Activated CD8-positive, alpha-beta memory T cell treated with anti-CD3 and anti-CD28 coated beads for 36 hours (primary cell): ENCODE data around the gene GABARAP. TPM values are rescaled to one million over a fixed set of nuclear protein-coding genes. Genes with fewer than 3 reads are reported as not detected.
"Not testable (repeated sequence)": the region's sequence is repeated elsewhere in the genome, so short reads cannot be mapped to it uniquely, and the experiment has no call there.

Source experiments
- CTCF ChIA-PET: fragments of 350-600 bp; sonication (Branson Sonifier 250); formaldehyde crosslinking; loops from one replicate; lab custom pipeline; 2021; ENCODE audit warnings: antibody characterized with exemption; lab: Charles Lee
- POLR2A ChIA-PET: fragments of 350-600 bp; sonication (Branson Sonifier 250); formaldehyde crosslinking; loops from one replicate; lab custom pipeline; 2021; ENCODE audit warnings: antibody characterized with exemption; lab: Charles Lee
- total RNA-seq, 2 experiments: library from RNA; stranded (reverse); gene quantifications; one replicate each; pipeline ENCODE4 v1.2.3, GENCODE V29; 2021

GABARAP gene
- total RNA-seq, 2 experiments from 2014 or later = 131 to 135 TPM

- CTCF ChIA-PET = interaction anchor here (1.6 to 3.1 kb wide), 2 partner anchors 9 to 47 kb away, joined by 4 to 17 read pairs; partner anchors contain the start of gene PHF23
- POLR2A ChIA-PET = no interaction called here
Observed at GRCh38 chr17:7249830-7250229, 7.6 kb upstream of the GABARAP start.

DNA sequence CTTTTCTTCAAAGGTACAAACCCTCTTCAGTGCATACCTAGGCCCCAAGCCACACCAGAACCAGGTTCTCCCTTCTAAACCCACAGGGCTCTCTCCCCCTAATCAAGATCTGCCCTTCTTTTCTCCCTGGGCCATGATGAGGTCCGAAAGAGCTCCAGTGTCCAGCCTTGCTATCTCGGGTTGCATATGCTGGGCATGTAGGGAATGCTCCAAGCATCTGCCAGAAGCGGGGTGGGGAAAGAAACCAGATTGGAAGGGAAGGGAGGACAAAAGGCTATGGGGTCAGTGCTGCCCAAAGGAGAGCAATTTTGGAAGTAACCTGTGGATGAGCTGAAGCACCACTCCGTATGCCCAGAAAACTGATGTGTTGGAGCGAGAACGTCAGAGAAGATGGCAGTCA is 7.0 kb upstream of the GABARAP start:
- ChIA-PET CTCF (interaction anchor here (1.3 to 3.1 kb wide), 3 partner anchors 9 to 47 kb away, joined by 4 to 17 read pairs (median 4); partner anchors contain the start of gene PHF23), POLR2A (interaction anchor here (0.9 kb wide), 1 partner anchor 11 kb away, joined by 3 read pairs; no protein-coding TSS in a partner anchor)

GRCh38 chr17:7248796-7249195 is 6.5 kb upstream of the GABARAP start:
- ChIA-PET CTCF (interaction anchor here (1.3 kb wide), 1 partner anchor 47 kb away, joined by 4 read pairs; no protein-coding TSS in a partner anchor), POLR2A (interaction anchor here (0.9 kb wide), 1 partner anchor 11 kb away, joined by 3 read pairs; no protein-coding TSS in a partner anchor)

- ChIA-PET CTCF (no interaction called here), POLR2A (no interaction called here)
Observed at GRCh38 chr17:7246779-7247178, 4.5 kb upstream of the GABARAP start.

- POLR2A ChIA-PET = not testable (repeated sequence)
- CTCF ChIA-PET = interaction anchor here (1.2 kb wide), 1 partner anchor 11 kb away, joined by 3 read pairs; no protein-coding TSS in a partner anchor
Observed at GRCh38 chr17:7243838-7244237, 1.6 kb upstream of the GABARAP start.

GRCh38 chr17:7243453-7243729 is 1.1 kb upstream of the GABARAP start:
- POLR2A ChIA-PET = no interaction called here
- CTCF ChIA-PET = interaction anchor here (1.2 to 1.3 kb wide), 2 partner anchors 8 to 22 kb away, joined by 3 read pairs; partner anchors contain the start of genes CTDNEP1 and ELP5

DNA sequence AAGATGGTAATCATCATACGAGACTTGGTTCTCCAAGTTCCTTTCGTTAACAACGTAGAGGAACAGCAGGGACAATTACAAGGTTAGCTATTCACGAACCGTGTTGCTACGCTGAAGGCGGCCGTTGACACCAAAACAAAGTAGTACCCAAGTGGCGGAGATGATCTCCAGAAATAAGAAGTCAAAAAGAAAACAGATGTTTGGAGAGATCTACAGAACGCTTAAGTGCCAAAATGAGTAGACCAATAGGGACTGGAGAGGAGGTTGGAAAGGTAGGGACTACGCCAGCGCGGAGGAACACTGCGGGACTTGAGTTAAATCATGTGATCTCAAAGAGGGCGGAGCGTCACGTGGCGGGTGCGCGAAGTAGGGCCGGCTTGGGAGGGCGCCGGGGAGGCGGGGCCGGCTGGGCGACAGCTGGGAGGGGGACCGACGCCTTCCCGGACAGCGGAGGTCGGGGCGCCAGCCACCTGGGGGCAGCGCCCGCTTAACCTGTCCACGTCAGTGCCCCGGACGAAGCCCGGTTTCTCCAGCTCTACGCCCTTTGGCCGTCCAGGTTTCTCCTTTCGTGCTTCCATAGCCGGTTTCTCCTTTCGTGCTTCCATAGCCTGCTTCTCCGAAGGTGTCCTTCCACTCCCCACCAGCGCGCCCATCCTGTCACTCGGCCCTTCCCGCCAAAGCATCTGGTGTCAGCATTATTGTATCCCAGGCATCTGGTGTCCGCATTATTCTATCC is 636 bp upstream of the GABARAP start:
- CTCF ChIA-PET = interaction anchor here (0.9 to 1.3 kb wide), 3 partner anchors 9 to 22 kb away, joined by 3 read pairs; partner anchors contain the start of genes CTDNEP1 and ELP5
- POLR2A ChIA-PET = interaction anchor here (1.1 kb wide), 1 partner anchor 9 kb away, joined by 6 read pairs; the partner anchor contains the start of gene CTDNEP1

DNA sequence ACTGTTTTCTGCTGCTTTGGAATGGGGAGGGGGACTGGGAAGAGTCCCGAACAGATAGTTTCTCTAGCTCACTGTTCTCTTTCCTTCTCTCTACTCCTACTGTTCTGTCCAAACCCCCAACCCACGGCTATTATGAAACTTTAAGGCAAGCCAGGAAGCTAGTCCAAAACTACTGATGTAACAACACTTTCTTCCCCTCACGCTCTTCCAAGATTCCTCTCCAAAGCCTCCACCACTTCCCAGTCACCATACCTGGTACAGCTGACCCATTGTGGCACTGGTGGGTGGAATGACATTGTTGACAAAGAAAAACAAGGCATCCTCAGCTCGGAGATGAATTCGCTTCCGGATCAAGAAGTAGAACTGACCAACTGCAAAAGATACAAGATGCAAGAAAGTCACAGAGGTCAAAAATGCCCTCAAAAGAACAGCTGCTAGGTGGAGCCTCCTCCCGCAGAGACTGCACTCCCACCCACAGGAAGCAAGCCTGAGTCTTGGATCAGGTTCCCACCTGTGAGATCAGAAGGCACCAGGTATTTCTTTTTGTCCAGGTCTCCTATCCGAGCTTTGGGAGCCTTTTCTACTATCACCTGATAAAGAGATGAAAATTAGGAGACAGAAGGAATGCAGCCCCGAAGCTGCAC is 1.0 kb downstream of the GABARAP start:
- ChIA-PET POLR2A (interaction anchor here (0.6 to 1.1 kb wide), 3 partner anchors 20 to 612 kb away, joined by 3 to 7 read pairs (median 6); no protein-coding TSS in a partner anchor), CTCF (interaction anchor here (1.3 to 3.0 kb wide), 3 partner anchors 9 to 55 kb away, joined by 3 to 17 read pairs (median 7); partner anchors contain the start of genes CTDNEP1 and ELP5)

DNA sequence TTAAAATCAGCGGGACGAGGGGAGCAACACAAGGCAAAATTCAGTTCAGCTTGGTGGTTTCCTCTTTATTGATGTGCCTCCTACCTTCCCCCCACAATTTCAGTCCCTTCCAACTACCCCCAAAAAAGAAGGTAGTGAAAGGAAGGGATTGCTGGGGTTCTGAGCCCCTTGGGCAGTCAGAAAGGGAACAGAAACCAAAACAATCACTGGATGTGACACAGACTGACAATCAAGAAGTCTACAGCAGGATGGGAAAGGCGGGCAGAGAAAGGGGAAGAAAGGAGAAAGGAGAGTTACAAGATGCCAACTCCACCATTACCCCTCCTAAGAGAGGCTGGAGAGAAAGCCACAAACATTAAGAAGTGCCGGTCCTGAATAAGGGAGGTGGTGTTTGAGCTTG is 1.9 kb downstream of the GABARAP start:
- CTCF ChIA-PET = interaction anchor here (1.3 to 3.0 kb wide), 3 partner anchors 10 to 56 kb away, joined by 3 to 17 read pairs (median 7); partner anchors contain the start of genes CTDNEP1 and ELP5

GRCh38 chr17:7239091-7240027 is 2.9 kb downstream of the GABARAP start, which contains the start of gene PHF23:
PHF23 (minus strand) TSS chr17:7239457; CDS start chr17:7239279, 178 bp downstream.
- ChIA-PET CTCF (interaction anchor here (1.0 to 3.0 kb wide), 4 partner anchors 11 to 57 kb away, joined by 4 to 17 read pairs (median 6); partner anchors contain the start of genes ACADVL, CTDNEP1, DLG4 and ELP5), POLR2A (interaction anchor here (0.9 to 4.2 kb wide), 5 partner anchors 12 to 341 kb away, joined by 3 to 19 read pairs (median 4); partner anchors contain the start of genes ACADVL, CTDNEP1, DLG4 and ELP5)

More for the DNA sequence above, 1.9 kb downstream of the GABARAP start:
- POLR2A ChIA-PET = interaction anchor here (0.9 kb wide), 1 partner anchor 41 kb away, joined by 4 read pairs; the partner anchor contains the start of gene SLC2A4

- POLR2A ChIA-PET = interaction anchor here (0.6 to 4.2 kb wide), 8 partner anchors 10 to 342 kb away, joined by 3 to 19 read pairs (median 3); partner anchors contain the start of genes ACADVL, ACAP1, CTDNEP1 and DLG4
- CTCF ChIA-PET = interaction anchor here (0.7 to 1.8 kb wide), 2 partner anchors 18 to 25 kb away, joined by 3 to 5 read pairs; no protein-coding TSS in a partner anchor
Observed at GRCh38 chr17:7238420-7239090, 3.7 kb downstream of the GABARAP start.

- ChIA-PET CTCF (interaction anchor here (0.7 to 1.8 kb wide), 2 partner anchors 17 to 25 kb away, joined by 3 to 5 read pairs; no protein-coding TSS in a partner anchor), POLR2A (interaction anchor here (0.5 to 4.2 kb wide), 8 partner anchors 11 to 99 kb away, joined by 3 to 19 read pairs (median 3); partner anchors contain the start of genes ACADVL, ACAP1, CTDNEP1 and DLG4)
Observed at GRCh38 chr17:7237761-7238419, 4.4 kb downstream of the GABARAP start.

DNA sequence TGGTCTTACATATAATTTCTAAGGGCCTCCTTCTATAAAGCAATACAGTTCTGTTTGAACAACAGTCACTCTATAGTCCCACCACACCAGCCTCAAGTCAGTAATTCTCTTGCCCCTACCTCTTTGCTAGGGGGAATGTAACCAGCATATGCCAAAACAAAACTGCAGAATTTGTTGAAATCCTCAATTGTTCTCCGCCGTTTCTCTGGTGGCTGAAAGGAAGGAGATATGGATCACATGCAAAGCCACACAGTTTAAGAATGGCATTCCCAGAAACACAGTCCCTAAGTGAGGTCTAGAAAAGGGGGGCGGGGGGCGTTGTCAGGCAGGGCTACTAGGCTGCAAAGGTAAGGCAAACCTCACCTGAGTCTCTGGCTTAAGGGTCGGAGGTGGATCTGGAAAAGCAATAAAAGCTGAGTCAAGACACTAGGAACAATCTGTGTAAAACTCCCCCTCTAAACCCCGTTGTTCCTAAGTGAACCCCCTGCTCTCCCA is 4.9 kb downstream of the GABARAP start:
- CTCF ChIA-PET = interaction anchor here (0.9 kb wide), 1 partner anchor 17 kb away, joined by 3 read pairs; no protein-coding TSS in a partner anchor
- POLR2A ChIA-PET = interaction anchor here (0.5 to 4.2 kb wide), 4 partner anchors 14 to 23 kb away, joined by 3 to 19 read pairs (median 6); partner anchors contain the start of genes ACADVL, CTDNEP1, DLG4 and ELP5

- POLR2A ChIA-PET = interaction anchor here (4.2 kb wide), 1 partner anchor 17 kb away, joined by 19 read pairs; the partner anchor contains the start of genes ACADVL and DLG4
- CTCF ChIA-PET = interaction anchor here (0.9 kb wide), 1 partner anchor 17 kb away, joined by 3 read pairs; no protein-coding TSS in a partner anchor
Observed at GRCh38 chr17:7236808-7237207, 5.4 kb downstream of the GABARAP start.

DNA sequence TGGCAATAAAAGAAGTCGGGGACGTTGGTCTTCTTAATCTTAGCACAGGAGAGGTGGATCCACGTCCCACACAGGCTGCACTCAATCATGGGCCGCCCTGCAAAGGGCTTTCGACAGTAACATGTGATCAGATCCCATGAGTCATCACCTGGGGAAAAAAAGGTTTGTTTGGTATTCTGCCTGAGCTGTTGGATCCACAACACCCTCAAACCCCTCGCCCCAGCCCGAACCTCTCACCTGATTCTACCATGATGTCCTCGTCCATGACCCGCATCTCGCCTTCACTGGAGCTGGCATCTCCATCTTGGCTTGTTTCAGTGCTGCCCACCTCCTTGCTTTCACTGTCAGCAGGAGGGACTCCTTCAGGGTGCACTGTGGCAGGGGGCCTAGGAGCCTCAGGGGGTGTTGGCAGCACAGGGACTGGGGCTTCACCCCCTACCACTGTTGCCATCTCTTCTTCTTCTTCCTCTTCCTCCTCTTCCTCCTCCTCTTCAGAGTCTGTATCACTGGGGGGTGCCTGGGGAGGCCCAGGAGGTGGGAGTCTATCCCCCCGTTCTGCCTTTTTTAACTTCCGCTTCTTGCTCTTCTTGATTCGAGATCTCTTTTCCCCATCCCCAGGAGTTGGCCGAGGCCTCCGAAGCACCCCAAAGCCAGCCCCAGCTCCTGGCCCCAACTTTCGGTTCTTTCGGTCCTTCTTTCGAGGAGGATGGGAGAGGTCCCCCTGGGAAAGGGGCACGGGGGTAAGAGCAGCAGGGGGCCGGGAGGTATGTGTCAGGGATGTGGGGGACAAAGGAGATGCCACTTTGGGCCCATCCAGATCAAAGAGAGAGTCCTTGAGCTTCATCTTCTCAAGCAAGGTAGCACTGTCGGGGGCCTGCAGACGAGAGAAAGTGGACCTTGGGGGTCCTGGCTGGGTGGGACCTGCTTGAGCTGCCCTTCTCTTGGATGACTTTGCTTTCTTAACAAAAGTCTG is 6.3 kb downstream of the GABARAP start:
- POLR2A ChIA-PET = interaction anchor here (4.2 kb wide), 1 partner anchor 17 kb away, joined by 19 read pairs; the partner anchor contains the start of genes ACADVL and DLG4
- CTCF ChIA-PET = interaction anchor here (0.5 to 1.5 kb wide), 3 partner anchors 16 to 92 kb away, joined by 3 to 4 read pairs (median 3); no protein-coding TSS in a partner anchor
